ENCODE measurements around the gene CCDC73. TPM values are rescaled to one million over a fixed set of nuclear protein-coding genes. Genes with fewer than 3 reads are reported as not detected.
"Not testable (repeated sequence)": the region's sequence is repeated elsewhere in the genome, so short reads cannot be mapped to it uniquely, and the experiment has no call there.

Gene CCDC73
- total and polyA plus RNA-seq, 4 donors: 0.02 to 0.50 (median 0.33) TPM

DNA sequence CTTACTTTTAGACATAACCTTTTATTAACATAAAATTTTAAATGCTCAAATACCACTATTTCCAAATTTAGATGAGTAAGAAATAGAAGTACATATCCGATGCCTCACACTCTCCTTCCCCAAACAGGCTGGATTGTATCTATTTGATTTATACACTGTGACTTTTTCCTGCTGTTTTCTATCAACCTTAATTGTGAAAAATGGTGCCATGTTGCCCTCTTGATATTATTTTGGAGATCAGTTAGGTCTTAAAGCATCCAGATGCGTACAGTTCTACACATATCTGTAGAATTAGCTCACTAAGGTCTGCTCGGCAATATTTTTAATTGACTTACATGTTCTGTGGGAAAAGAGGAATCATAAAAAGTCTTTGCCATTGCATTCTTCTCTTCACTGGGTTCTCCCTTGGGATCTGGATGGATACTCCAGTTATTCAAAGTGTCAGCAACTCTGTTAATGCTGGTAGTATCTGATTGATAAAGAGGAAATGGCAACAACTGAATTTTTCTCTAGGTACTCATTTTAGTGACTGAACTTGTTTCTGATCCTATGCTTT lies 183.6 kb downstream of the CCDC73 start:
- no peak for DNase-seq (ENCODE audit: low spot score)
- peaks cover 0 to 4% (median 0%) of the 10 kb centered on the region in 4 donors for H3K36me3 ChIP-seq (ENCODE audit: control insufficient read depth in 4 of 4, insufficient read depth in 3 of 4, low read depth in 1 of 4, low read length in 3 of 4)
- H3K9me3 ChIP-seq (ENCODE audit: control insufficient read depth in 4 of 4, low read length in 3 of 4): no peaks in the 10 kb centered on the region
- H3K9ac ChIP-seq (ENCODE audit: low read depth in 1 of 2, low read length in 2 of 2): no peak overlapping the region
- 94% methylated on average over 3 of the region's 3 CpGs for WGBS
- no peak overlapping the region for H3K27ac ChIP-seq (ENCODE audit: low read depth in 1 of 2, low read length in 2 of 2)
- TF ChIP-seq GABPA (IDR thresholded peaks at IDR 0.05 in 1 of 2, conservative IDR thresholded peaks at IDR 0.05 in 1 of 2) (no peak), NR2F2 (IDR thresholded peaks at IDR 0.05) (no peak), FOXA1 (IDR thresholded peaks at IDR 0.05) (no peak), FOXA2 (IDR thresholded peaks at IDR 0.05) (no peak), JUND (IDR thresholded peaks at IDR 0.05) (no peak), SP1 (IDR thresholded peaks at IDR 0.05) (no peak), RAD21 (IDR thresholded peaks at IDR 0.05) (no peak), EGR1 (IDR thresholded peaks at IDR 0.05; ENCODE audit: low read depth in 2 of 2) (no peak), RXRA (IDR thresholded peaks at IDR 0.05) (no peak), HNF4G (IDR thresholded peaks at IDR 0.05) (no peak)
- TF ChIP-seq, protein P1, sequence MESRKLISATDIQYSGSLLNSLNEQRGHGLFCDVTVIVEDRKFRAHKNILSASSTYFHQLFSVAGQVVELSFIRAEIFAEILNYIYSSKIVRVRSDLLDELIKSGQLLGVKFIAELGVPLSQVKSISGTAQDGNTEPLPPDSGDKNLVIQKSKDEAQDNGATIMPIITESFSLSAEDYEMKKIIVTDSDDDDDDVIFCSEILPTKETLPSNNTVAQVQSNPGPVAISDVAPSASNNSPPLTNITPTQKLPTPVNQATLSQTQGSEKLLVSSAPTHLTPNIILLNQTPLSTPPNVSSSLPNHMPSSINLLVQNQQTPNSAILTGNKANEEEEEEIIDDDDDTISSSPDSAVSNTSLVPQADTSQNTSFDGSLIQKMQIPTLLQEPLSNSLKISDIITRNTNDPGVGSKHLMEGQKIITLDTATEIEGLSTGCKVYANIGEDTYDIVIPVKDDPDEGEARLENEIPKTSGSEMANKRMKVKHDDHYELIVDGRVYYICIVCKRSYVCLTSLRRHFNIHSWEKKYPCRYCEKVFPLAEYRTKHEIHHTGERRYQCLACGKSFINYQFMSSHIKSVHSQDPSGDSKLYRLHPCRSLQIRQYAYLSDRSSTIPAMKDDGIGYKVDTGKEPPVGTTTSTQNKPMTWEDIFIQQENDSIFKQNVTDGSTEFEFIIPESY (IDR thresholded peaks at IDR 0.05): no peak
- TF ChIP-seq, protein P2, sequence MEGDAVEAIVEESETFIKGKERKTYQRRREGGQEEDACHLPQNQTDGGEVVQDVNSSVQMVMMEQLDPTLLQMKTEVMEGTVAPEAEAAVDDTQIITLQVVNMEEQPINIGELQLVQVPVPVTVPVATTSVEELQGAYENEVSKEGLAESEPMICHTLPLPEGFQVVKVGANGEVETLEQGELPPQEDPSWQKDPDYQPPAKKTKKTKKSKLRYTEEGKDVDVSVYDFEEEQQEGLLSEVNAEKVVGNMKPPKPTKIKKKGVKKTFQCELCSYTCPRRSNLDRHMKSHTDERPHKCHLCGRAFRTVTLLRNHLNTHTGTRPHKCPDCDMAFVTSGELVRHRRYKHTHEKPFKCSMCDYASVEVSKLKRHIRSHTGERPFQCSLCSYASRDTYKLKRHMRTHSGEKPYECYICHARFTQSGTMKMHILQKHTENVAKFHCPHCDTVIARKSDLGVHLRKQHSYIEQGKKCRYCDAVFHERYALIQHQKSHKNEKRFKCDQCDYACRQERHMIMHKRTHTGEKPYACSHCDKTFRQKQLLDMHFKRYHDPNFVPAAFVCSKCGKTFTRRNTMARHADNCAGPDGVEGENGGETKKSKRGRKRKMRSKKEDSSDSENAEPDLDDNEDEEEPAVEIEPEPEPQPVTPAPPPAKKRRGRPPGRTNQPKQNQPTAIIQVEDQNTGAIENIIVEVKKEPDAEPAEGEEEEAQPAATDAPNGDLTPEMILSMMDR (IDR thresholded peaks at IDR 0.05; ENCODE audit: low read depth, low read length, missing input control): no peak
- TF ChIP-seq, protein P3, sequence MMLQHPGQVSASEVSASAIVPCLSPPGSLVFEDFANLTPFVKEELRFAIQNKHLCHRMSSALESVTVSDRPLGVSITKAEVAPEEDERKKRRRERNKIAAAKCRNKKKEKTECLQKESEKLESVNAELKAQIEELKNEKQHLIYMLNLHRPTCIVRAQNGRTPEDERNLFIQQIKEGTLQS (IDR thresholded peaks at IDR 0.05): no peak
- TF ChIP-seq, protein P4, sequence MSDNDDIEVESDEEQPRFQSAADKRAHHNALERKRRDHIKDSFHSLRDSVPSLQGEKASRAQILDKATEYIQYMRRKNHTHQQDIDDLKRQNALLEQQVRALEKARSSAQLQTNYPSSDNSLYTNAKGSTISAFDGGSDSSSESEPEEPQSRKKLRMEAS (IDR thresholded peaks at IDR 0.05): no peak
- H3K4me3 ChIP-seq (ENCODE audit: low read depth in 1 of 3, low read length in 3 of 3): no peak overlapping the region
- H3K27me3 ChIP-seq (ENCODE audit: control insufficient read depth in 4 of 4, insufficient read depth in 4 of 4, low read length in 3 of 4): no peaks in the 10 kb centered on the region
- H3K4me1 ChIP-seq (ENCODE audit: control insufficient read depth in 4 of 4, insufficient read depth in 4 of 4, low read length in 3 of 4): peaks cover 0 to 6% (median 0%) of the 10 kb centered on the region in 4 donors

DNA sequence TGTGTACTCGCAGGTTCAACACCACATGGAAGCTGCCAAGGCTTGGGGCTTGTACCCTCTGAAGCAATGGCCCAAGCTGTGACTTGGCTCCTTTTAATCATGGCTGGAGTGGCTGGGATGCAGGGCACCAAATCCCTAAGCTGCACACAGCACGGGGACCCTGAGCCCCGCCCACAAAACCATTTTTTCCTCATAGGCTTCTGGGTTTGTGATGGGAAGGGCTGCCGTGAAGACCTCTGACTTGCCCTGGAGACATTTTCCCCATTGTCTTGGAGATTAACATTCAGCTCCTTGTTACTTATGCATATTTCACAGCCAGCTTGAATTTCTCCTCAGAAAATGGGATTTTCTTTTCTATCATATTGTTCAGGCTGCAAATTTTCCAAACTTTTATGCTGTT lies 185.6 kb downstream of the CCDC73 start:
- not testable (repeated sequence) for H3K9ac ChIP-seq (ENCODE audit: low read depth in 1 of 2, low read length in 2 of 2); H3K36me3 ChIP-seq (ENCODE audit: control insufficient read depth in 4 of 4, insufficient read depth in 3 of 4, low read depth in 1 of 4, low read length in 3 of 4); H3K9me3 ChIP-seq (ENCODE audit: control insufficient read depth in 4 of 4, low read length in 3 of 4); H3K4me1 ChIP-seq (ENCODE audit: control insufficient read depth in 4 of 4, insufficient read depth in 4 of 4, low read length in 3 of 4); H3K4me3 ChIP-seq (ENCODE audit: low read depth in 1 of 3, low read length in 3 of 3); DNase-seq (ENCODE audit: low spot score); H3K27me3 ChIP-seq (ENCODE audit: control insufficient read depth in 4 of 4, insufficient read depth in 4 of 4, low read length in 3 of 4); H3K27ac ChIP-seq (ENCODE audit: low read depth in 1 of 2, low read length in 2 of 2)
- WGBS: 98% methylated on average over 4 of the region's 4 CpGs

DNA sequence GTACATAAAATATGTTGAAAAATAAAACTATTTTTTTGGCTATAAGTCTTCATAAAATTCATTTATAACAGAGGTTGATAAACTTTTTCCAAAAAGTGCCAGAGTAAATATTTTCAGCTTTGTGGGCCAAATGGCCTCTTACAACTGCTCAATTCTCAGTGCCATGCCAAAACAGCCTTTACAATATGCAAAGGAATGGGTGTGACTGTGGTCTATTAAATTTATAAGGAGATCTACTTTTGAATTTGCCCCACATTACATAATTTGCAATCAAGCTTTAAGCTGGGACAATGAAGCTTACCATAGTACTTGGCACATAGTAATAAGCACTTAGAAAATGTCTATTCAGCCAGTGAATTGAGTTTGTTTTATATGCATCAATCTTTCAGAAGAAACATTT lies 188.2 kb downstream of the CCDC73 start:
- DNase-seq (ENCODE audit: low spot score): no peak
- no peak overlapping the region for H3K4me3 ChIP-seq (ENCODE audit: low read depth in 1 of 3, low read length in 3 of 3)
- H3K4me1 ChIP-seq (ENCODE audit: control insufficient read depth in 4 of 4, insufficient read depth in 4 of 4, low read length in 3 of 4): peaks cover 0 to 1% (median 0%) of the 10 kb centered on the region in 4 donors
- H3K9ac ChIP-seq (ENCODE audit: low read depth in 1 of 2, low read length in 2 of 2): no peak overlapping the region
- H3K27me3 ChIP-seq (ENCODE audit: control insufficient read depth in 4 of 4, insufficient read depth in 4 of 4, low read length in 3 of 4): no peaks in the 10 kb centered on the region
- H3K36me3 ChIP-seq (ENCODE audit: control insufficient read depth in 4 of 4, insufficient read depth in 3 of 4, low read depth in 1 of 4, low read length in 3 of 4): peaks cover 0 to 26% (median 15%) of the 10 kb centered on the region in 4 donors
- H3K27ac ChIP-seq (ENCODE audit: low read depth in 1 of 2, low read length in 2 of 2): no peak overlapping the region
- H3K9me3 ChIP-seq (ENCODE audit: control insufficient read depth in 4 of 4, low read length in 3 of 4): no peaks in the 10 kb centered on the region
- TF ChIP-seq, protein P5, sequence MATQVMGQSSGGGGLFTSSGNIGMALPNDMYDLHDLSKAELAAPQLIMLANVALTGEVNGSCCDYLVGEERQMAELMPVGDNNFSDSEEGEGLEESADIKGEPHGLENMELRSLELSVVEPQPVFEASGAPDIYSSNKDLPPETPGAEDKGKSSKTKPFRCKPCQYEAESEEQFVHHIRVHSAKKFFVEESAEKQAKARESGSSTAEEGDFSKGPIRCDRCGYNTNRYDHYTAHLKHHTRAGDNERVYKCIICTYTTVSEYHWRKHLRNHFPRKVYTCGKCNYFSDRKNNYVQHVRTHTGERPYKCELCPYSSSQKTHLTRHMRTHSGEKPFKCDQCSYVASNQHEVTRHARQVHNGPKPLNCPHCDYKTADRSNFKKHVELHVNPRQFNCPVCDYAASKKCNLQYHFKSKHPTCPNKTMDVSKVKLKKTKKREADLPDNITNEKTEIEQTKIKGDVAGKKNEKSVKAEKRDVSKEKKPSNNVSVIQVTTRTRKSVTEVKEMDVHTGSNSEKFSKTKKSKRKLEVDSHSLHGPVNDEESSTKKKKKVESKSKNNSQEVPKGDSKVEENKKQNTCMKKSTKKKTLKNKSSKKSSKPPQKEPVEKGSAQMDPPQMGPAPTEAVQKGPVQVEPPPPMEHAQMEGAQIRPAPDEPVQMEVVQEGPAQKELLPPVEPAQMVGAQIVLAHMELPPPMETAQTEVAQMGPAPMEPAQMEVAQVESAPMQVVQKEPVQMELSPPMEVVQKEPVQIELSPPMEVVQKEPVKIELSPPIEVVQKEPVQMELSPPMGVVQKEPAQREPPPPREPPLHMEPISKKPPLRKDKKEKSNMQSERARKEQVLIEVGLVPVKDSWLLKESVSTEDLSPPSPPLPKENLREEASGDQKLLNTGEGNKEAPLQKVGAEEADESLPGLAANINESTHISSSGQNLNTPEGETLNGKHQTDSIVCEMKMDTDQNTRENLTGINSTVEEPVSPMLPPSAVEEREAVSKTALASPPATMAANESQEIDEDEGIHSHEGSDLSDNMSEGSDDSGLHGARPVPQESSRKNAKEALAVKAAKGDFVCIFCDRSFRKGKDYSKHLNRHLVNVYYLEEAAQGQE (IDR thresholded peaks at IDR 0.05): no peak
- TF ChIP-seq HNF4A (conservative IDR thresholded peaks at IDR 0.05) (no peak), RAD21 (IDR thresholded peaks at IDR 0.05) (no peak), NR2F2 (IDR thresholded peaks at IDR 0.05) (no peak), GABPA (IDR thresholded peaks at IDR 0.05 in 1 of 2, conservative IDR thresholded peaks at IDR 0.05 in 1 of 2) (no peak), FOXA2 (IDR thresholded peaks at IDR 0.05) (no peak), EGR1 (IDR thresholded peaks at IDR 0.05; ENCODE audit: low read depth in 2 of 2) (no peak), SP1 (IDR thresholded peaks at IDR 0.05) (no peak), FOXA1 (IDR thresholded peaks at IDR 0.05) (no peak), TAF1 (conservative IDR thresholded peaks at IDR 0.05) (no peak)
- TF ChIP-seq, protein P2 (IDR thresholded peaks at IDR 0.05; ENCODE audit: low read depth, low read length, missing input control): no peak
- TF ChIP-seq, protein P3 (IDR thresholded peaks at IDR 0.05): no peak
